Measurements from ENCODE around the gene ARHGAP26.

GRCh38 chr5:143114481-143114880, 344.3 kb downstream of the ARHGAP26 start:
- TF ChIP-seq CTCF (IDR thresholded peaks at IDR 0.05) (no peak), EP300 (IDR thresholded peaks at IDR 0.05) (no peak)
